NCI-H226 (cell line): ENCODE data around the gene TBK1.

Experiments used
- DNase-seq: peaks from one replicate; pipeline ENCODE4 v3.0.0-alpha.2; 2015

Gene TBK1

DNA sequence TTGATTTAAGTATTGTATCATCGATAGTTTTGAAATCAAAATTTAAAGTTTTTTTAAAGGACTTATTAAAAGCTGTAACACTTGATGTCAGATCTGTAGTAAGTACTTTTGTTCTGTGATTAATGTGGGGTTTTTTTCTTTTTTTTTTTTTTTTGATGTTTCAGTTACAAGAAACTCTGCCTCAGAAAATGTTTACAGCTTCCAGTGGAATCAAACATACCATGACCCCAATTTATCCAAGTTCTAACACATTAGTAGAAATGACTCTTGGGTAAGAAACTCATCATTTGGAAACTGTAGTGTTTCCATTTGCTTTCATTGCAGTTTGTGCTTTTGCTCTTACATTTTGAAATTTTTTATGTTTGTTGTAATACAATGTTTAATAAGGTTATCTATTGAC lies 45.6 kb downstream of the TBK1 start:
- DNase-seq = no peak

DNA sequence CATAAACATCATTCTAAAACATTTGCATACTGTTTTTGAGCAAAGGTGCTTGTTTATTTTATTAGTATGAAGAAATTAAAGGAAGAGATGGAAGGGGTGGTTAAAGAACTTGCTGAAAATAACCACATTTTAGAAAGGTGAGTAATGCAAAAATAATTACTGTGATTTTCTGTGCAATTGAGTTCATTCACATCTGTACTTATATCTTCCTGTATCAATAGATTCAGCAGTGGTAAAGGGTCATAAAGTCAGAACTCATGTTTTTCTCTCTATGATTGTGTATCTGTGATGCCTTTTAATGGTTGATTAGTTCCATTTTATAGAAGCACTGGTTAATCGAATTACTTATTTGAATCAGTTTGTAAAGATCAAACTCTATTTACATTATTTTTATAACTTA lies 46.0 kb downstream of the TBK1 start:
- DNase-seq = no peak

GRCh38 chr12:64500394-64500793 lies 48.5 kb downstream of the TBK1 start:
- DNase-seq = no peak

- no peak for DNase-seq
Observed at GRCh38 chr12:64501486-64501885, 49.6 kb downstream of the TBK1 start.

GRCh38 chr12:64506955-64507354 lies 55.0 kb downstream of the TBK1 start:
- DNase-seq = no peak

DNA sequence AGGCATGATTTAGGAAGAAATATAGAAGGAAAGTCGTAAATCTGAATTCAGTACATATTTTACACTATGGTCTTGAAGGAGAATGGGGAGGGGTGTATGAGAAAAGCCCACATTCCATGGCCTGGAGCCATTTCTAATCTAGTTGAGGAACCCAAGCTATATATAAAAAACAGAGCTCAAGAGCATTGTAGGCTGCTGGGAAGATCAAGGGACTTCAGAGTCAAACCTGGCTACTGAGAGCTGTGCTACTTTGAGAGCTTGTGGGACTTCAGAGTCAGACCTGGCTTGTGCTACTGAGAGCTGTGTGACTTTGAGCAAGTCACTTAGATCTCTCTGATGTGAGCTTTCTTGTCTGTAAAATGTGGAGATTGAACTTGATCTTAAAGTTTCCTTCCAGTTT lies 58.7 kb downstream of the TBK1 start:
- DNase-seq = no peak

- DNase-seq = no peak
Observed at GRCh38 chr12:64518396-64518795, 66.5 kb downstream of the TBK1 start.

DNA sequence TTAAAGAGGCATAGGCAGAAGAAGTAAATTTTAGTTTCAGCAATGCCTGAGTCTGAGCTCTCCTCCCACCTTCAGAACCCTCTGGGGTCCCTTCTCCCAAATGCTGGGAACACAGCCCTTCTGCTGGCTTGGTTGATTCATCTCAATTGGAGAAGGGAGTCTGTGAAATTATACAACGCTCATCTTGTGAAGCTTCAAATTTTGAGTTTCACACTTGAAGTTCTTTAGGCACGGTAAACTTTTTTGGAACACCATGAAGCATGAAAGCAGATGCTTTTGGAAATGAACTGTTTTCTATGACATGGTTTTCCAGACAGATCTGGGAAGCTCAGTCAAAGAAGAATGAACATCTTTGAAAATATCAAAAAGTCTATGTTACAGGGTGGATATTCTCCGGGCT lies 69.9 kb downstream of the TBK1 start:
- DNase-seq = no peak

- peak; percentile 5 for DNase-seq
Observed at GRCh38 chr12:64522316-64522715, 70.4 kb downstream of the TBK1 start.

GRCh38 chr12:64522807-64523206 lies 70.9 kb downstream of the TBK1 start:
- DNase-seq = no peak

DNA sequence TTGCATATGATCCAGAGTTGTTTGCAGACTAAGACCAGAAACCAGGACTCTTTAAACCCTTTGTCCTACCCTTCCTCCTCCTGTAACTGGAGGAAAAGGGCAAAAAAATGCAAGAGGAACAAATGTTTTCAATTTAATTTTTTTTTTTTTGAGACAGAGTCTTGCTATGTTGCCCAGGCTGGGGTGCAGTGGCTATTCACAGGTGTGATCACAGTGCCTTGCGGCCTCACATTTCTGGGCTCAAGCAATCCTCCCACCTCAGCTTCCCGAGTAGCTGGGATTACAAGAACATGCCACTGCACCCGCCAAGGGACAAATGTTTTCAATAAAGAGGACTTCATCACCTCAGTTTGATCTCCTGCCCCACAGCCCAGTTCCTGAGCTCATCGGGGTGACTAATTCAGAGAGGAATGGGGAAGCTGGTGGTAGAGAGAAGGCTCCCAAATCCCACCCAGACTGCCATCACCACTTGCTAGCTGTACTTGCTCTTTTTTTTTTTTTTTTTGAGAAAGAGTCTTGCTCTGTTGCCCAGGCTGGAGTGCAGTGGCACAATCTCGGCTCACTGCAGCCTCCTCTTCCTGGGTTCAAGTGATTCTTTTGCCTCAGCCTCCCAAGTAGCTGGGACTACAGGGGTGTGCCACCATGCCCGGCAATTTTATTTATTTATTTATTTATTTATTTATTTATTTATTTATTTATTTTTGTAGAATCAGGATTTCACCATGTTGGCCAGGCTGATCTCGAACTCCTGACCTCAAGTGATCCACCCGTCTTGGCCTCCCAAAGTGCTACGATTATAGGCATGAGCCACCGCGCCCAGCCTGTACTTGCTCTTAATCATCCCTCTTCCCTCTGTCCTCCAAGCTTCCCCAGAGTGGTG lies 71.9 kb downstream of the TBK1 start:
- peak; percentile 16 for DNase-seq

DNA sequence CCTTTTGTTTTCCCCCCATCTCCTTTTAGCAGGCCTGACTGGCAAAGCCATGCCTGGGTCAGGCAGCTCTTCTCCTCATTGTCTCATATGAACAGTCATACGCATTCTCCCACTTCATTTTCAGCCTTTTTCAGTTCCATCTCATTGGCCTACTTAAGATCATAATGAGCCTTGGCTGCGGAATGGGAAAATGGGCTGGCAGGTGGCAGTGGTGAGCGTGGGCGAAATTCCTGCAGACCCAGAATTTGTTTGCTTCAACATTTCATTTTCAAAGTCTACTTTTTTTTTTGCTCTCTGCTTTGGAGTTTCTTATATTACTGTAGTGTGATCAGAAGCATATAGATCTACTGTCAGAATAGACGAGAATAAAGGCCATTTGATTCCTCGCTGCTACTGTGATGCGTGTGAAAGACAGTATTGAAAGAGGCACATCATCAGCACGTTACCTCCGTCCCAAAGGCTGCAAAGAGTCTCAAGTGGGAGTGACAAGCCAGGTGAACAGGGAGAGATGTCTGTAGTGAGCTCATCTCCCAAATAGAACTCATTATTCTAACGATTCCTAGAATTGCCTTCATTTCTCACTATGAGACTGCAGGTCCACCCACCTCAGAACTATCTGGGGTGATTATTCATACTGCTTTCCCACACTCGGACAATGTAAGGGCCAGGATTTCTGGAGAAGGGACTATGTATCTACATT lies 73.7 kb downstream of the TBK1 start:
- DNase-seq = no peak

DNA sequence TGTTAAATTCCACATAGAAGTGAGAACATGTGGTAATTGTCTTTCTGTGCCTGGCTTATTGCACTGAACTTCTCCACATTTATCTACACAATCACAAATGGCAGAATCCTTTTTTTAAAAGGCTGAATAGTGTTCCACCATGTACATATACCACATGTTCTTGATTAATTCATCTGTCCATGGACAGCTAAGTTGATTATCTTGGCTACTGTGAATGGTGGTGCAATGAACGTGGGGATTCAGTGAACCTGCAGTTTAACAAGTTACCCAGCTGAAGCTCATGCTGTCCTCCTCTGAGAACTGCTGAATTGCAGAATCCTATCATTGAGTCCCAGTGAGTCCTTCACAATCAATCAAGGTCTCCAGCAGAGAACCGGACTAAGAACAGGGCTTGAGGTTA lies 74.9 kb downstream of the TBK1 start:
- DNase-seq = no peak

- no peak for DNase-seq
Observed at GRCh38 chr12:64528616-64529015, 76.7 kb downstream of the TBK1 start.

GRCh38 chr12:64530566-64530965 lies 78.6 kb downstream of the TBK1 start:
- no peak for DNase-seq

- DNase-seq = no peak
Observed at GRCh38 chr12:64531665-64532334, 79.9 kb downstream of the TBK1 start.

GRCh38 chr12:64532734-64533351 lies 80.9 kb downstream of the TBK1 start:
- no peak for DNase-seq

DNA sequence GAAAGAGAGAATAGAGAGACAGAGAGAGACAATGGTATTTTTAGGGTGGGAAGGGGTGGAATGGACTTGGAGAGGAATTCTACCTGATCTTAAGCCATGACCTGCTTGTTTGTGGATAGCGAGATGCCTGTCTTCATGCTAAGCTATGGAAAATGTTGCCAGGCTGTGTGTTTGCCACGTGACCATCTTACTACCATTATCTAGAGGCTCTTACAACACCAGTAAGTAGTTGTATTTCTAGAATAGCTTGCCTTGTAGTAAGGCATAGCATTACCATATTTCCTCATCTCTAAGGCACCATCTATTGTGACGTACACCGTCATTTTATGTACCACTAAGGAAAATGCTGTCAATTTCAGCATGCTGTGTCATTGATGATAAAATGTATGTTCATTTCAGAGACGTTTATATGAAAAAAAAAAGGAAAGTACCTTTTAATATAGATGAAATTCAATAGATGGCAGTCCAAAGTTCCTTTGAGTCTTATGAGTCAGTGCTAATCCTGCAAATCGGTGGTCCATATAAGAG lies 82.8 kb downstream of the TBK1 start:
- no peak for DNase-seq

GRCh38 chr12:64538121-64538520 lies 86.2 kb downstream of the TBK1 start:
- DNase-seq = no peak

DNA sequence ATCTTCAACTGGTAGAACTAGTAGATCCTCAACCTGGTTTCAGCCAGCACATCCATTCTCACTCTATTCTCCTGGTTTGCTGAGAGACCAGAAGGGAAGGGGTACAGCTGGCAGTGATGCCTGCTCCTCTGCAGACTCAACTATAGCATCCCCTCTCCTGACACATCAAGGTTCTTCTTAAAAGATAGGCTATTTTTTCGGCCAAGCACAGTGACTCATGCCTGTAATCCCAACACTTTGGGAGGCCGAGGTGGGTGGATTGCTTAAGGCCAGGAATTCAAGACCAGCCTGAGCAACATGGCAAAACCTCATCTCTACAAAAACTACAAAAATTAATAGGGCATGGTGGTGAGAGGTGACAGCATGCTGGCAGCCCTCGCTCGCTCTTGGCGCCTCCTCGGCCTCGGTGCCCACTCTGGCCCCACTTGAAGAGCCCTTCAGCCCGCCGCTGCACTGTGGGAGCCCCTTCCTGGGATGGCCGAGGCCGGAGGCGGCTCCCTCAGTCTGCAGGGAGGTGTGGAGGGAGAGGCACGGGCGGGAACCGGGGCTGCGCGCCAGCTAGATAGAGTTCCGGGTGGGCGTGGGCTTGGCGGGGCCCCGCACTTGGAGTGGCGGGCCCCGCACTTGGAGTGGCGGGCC lies 90.6 kb downstream of the TBK1 start:
- peak; percentile 59 for DNase-seq

- no peak for DNase-seq
Observed at GRCh38 chr12:64544371-64545080, 92.6 kb downstream of the TBK1 start.

- DNase-seq = no peak
Observed at GRCh38 chr12:64545081-64545382, 93.1 kb downstream of the TBK1 start.
